H1 (cell line): Measurements from ENCODE around the gene GLRX. TPM values are rescaled to one million over a fixed set of nuclear protein-coding genes. Genes with fewer than 3 reads are reported as not detected.

Source experiments
- CTCF ChIA-PET: fragments of 300-600 bp; sonication (Branson Sonifier 250); formaldehyde crosslinking; loops from one replicate; lab custom pipeline; 2021; ENCODE audit not compliant: partially characterized antibody; lab: Charles Lee
- POLR2A ChIA-PET: fragments of 300-600 bp; sonication (Branson Sonifier 250); formaldehyde crosslinking; loops from one replicate; lab custom pipeline; 2021; ENCODE audit warnings: inconsistent platforms; ENCODE audit not compliant: partially characterized antibody; lab: Charles Lee
- DNase-seq, 2 experiments: peaks; one replicate each; pipeline versions ENCODE4 v3.0.0 to v3.0.0-alpha.2; 2010 to 2022; ENCODE audit warnings: low spot score in 2 of 2, low read depth in 1 of 2, mixed read lengths in 1 of 2
- FAIRE-seq: peaks from 2 replicates; lab custom pipeline; 2011; peaks lifted over from hg19 to GRCh38; lab: Jason Lieb, UNC
- H2AFZ ChIP-seq: 2 replicates; pipeline ENCODE4 v1.8.1; 2012; ENCODE audit warnings: low read length, inconsistent platforms
- H2AK5ac ChIP-seq: 2 replicates; pipeline ENCODE4 v1.6.1; 2013; ENCODE audit warnings: low read depth, low read length
- H2BK120ac ChIP-seq: replicated peaks from 2 replicates; pipeline ENCODE3; 2013; ENCODE audit warnings: low read depth, low read length, inconsistent platforms
- H2BK12ac ChIP-seq: 2 replicates; pipeline ENCODE4 v1.6.1; 2013; ENCODE audit warnings: low read depth, low read length
- H2BK15ac ChIP-seq: 2 replicates; pipeline ENCODE4 v1.6.1; 2013; ENCODE audit warnings: low read length
- H2BK20ac ChIP-seq: 2 replicates; pipeline ENCODE4 v1.6.1; 2013; ENCODE audit warnings: low read length
- H2BK5ac ChIP-seq: 2 replicates; pipeline ENCODE4 v1.6.1; 2013; ENCODE audit warnings: low read depth, low read length
- H3K14ac ChIP-seq: 2 replicates; pipeline ENCODE4 v1.6.1; 2013; ENCODE audit warnings: inconsistent platforms; ENCODE audit not compliant: insufficient read length
- H3K18ac ChIP-seq: 2 replicates; pipeline ENCODE4 v1.6.1; 2013; ENCODE audit warnings: low read length; ENCODE audit errors: extremely low read depth
- H3K23ac ChIP-seq: 2 replicates; pipeline ENCODE4 v1.6.1; 2013; ENCODE audit warnings: inconsistent platforms; ENCODE audit not compliant: insufficient read length
- H3K23me2 ChIP-seq: 2 replicates; pipeline ENCODE4 v1.6.1; 2013; ENCODE audit warnings: low read depth, low read length
- H3K27ac ChIP-seq: 2 replicates; pipeline ENCODE4 v1.6.1; 2011; ENCODE audit warnings: low read depth, low read length, inconsistent platforms
- H3K27me3 ChIP-seq, 4 experiments: replicated peaks in 1 of 4; 1 replicate in 1 of 4; 2 replicates in 3 of 4; pipeline versions ENCODE4 v1.6.1 to v1.8.1; 2011 to 2013; ENCODE audit warnings: low read length in 3 of 4, mild to moderate bottlenecking in 3 of 4, inconsistent platforms in 2 of 4, mixed read lengths in 2 of 4, moderate library complexity in 1 of 4; ENCODE audit not compliant: control insufficient read depth in 3 of 4, insufficient read depth in 3 of 4; ENCODE audit errors: extremely low read depth in 1 of 4
- H3K36me3 ChIP-seq, 4 experiments: 2 replicates each; pipeline versions ENCODE4 v1.6.1 to v1.8.1; 2011 to 2013; ENCODE audit warnings: mild to moderate bottlenecking in 4 of 4, low read length in 3 of 4, moderate library complexity in 2 of 4, control low read depth in 1 of 4, inconsistent platforms in 1 of 4; ENCODE audit not compliant: insufficient read depth in 4 of 4, control insufficient read depth in 2 of 4
- H3K4ac ChIP-seq: replicated peaks from 2 replicates; pipeline ENCODE3; 2013; ENCODE audit warnings: low read length, low read depth, mixed read lengths, inconsistent platforms; ENCODE audit not compliant: insufficient read length
- H3K4me1 ChIP-seq, 4 experiments: replicated peaks in 1 of 4; 1 replicate in 1 of 4; 2 replicates in 3 of 4; pipeline versions ENCODE4 v1.6.1 to v1.8.1; 2011 to 2013; ENCODE audit warnings: low read length in 3 of 4, inconsistent platforms in 2 of 4, mixed read lengths in 1 of 4; ENCODE audit not compliant: insufficient read depth in 4 of 4, control insufficient read depth in 3 of 4
- H3K4me2 ChIP-seq, 2 experiments: 2 replicates each; pipeline versions ENCODE4 v1.6.1 to v1.8.1; 2011 to 2013; ENCODE audit warnings: low read depth in 2 of 2, low read length in 2 of 2, control low read depth in 1 of 2, inconsistent platforms in 1 of 2, mild to moderate bottlenecking in 1 of 2; ENCODE audit not compliant: insufficient read depth in 1 of 2
- H3K4me3 ChIP-seq, 4 experiments: fragments of 200-600, 300-600 bp in 1 of 4; sonication (generic), shearing (Covaris generic), sonication (Bioruptor Twin) in 1 of 4; 2 replicates each; pipeline versions ENCODE4 v1.5.1 to v1.8.1; 2011 to 2016; ENCODE audit warnings: low read length in 4 of 4, low read depth in 3 of 4, control low read depth in 2 of 4, inconsistent platforms in 2 of 4, mild to moderate bottlenecking in 2 of 4, mixed read lengths in 1 of 4, moderate library complexity in 1 of 4; ENCODE audit not compliant: insufficient read depth in 2 of 4; ENCODE audit errors: extremely low read depth in 1 of 4
- H3K56ac ChIP-seq: replicated peaks from 2 replicates; pipeline ENCODE3; 2013; ENCODE audit warnings: low read depth, mild to moderate bottlenecking, mixed read lengths, low read length, inconsistent platforms; ENCODE audit not compliant: insufficient read length
- H3K79me1 ChIP-seq: 2 replicates; pipeline ENCODE4 v1.6.1; 2013; ENCODE audit warnings: low read depth, low read length, control low read depth
- H3K79me2 ChIP-seq, 2 experiments: 2 replicates each; pipeline versions ENCODE4 v1.6.1 to v1.8.1; 2012 to 2013; ENCODE audit warnings: low read length in 2 of 2, mild to moderate bottlenecking in 2 of 2, inconsistent platforms in 1 of 2; ENCODE audit not compliant: insufficient read depth in 2 of 2, control insufficient read depth in 1 of 2
- H3K9ac ChIP-seq, 4 experiments: replicated peaks in 1 of 4; 1 replicate in 1 of 4; 2 replicates in 3 of 4; pipeline versions ENCODE4 v1.6.1 to v1.8.1; 2011 to 2013; ENCODE audit warnings: low read depth in 3 of 4, low read length in 3 of 4, control low read depth in 2 of 4, mild to moderate bottlenecking in 2 of 4, moderate library complexity in 2 of 4, inconsistent platforms in 1 of 4; ENCODE audit errors: extremely low read depth in 1 of 4
- H3K9me3 ChIP-seq, 2 experiments: 2 replicates each; pipeline versions ENCODE4 v1.6.1 to v1.8.1; 2012 to 2013; ENCODE audit warnings: mild to moderate bottlenecking in 2 of 2, moderate library complexity in 2 of 2, control low read depth in 1 of 2, inconsistent platforms in 1 of 2, low read depth in 1 of 2, low read length in 1 of 2, mixed read lengths in 1 of 2; ENCODE audit not compliant: insufficient read depth in 2 of 2
- H4K20me1 ChIP-seq, 2 experiments: replicated peaks in 1 of 2; 2 replicates each; pipeline versions ENCODE3 to v1.8.1; 2011 to 2013; ENCODE audit warnings: inconsistent platforms in 2 of 2, low read length in 2 of 2, mild to moderate bottlenecking in 1 of 2; ENCODE audit not compliant: insufficient read depth in 2 of 2, control insufficient read depth in 1 of 2
- H4K5ac ChIP-seq: 2 replicates; pipeline ENCODE4 v1.6.1; 2013; ENCODE audit warnings: low read length, low read depth, mixed read lengths, inconsistent platforms; ENCODE audit not compliant: insufficient read length
- H4K8ac ChIP-seq: 2 replicates; pipeline ENCODE4 v1.8.0; 2013; ENCODE audit warnings: mild to moderate bottlenecking, moderate library complexity, low read length, inconsistent platforms; ENCODE audit not compliant: insufficient read depth; ENCODE audit errors: extremely low read depth
- H4K91ac ChIP-seq: replicated peaks from 2 replicates; pipeline ENCODE3; 2013; ENCODE audit warnings: low read length, mixed read lengths, inconsistent platforms; ENCODE audit not compliant: insufficient read length
- ATF3 ChIP-seq: IDR thresholded peaks from 2 replicates; pipeline ENCODE4 v1.6.1; 2011; ENCODE audit warnings: low read depth, mild to moderate bottlenecking, low read length; ENCODE audit not compliant: insufficient read depth
- BCL11A ChIP-seq, 2 experiments: IDR thresholded peaks; one replicate each; pipeline ENCODE4 v1.6.1; 2011; ENCODE audit warnings: low read depth in 2 of 2, low read length in 2 of 2, mild to moderate bottlenecking in 2 of 2
- CHD2 ChIP-seq: IDR thresholded peaks from 2 replicates; pipeline ENCODE4 v1.6.1; 2012; ENCODE audit warnings: low read length, improper control_type of control experiment
- CTCF ChIP-seq, 3 experiments: IDR thresholded peaks; 1 replicate in 2 of 3; 2 replicates in 1 of 3; pipeline versions ENCODE4 v1.5.1 to v1.6.1; 2011; ENCODE audit warnings: low read length in 3 of 3, mild to moderate bottlenecking in 3 of 3, inconsistent platforms in 2 of 3, low read depth in 1 of 3, moderate library complexity in 1 of 3; ENCODE audit not compliant: insufficient read depth in 1 of 3; ENCODE audit errors: control extremely low read depth in 1 of 3
- JUND ChIP-seq: IDR thresholded peaks from 2 replicates; pipeline ENCODE4 v1.6.1; 2011; ENCODE audit warnings: mild to moderate bottlenecking, improper control_type of control experiment, low read length
- KDM1A ChIP-seq: fragments of 200-600, 300-600 bp; sonication (generic); IDR thresholded peaks from 2 replicates; pipeline ENCODE4 v1.7.1; 2016; ENCODE audit warnings: mild to moderate bottlenecking, low read length, borderline replicate concordance
- NANOG ChIP-seq: IDR thresholded peaks from 2 replicates; pipeline ENCODE4 v1.6.1; 2011; ENCODE audit warnings: low read length, low read depth, mild to moderate bottlenecking, inconsistent platforms; ENCODE audit not compliant: insufficient read depth, poor library complexity, severe bottlenecking
- SIN3A ChIP-seq, 2 experiments: IDR thresholded peaks in 1 of 2; conservative IDR thresholded peaks in 1 of 2; 2 replicates each; pipeline ENCODE4 v1.6.1; 2011 to 2012; ENCODE audit warnings: low read length in 2 of 2, improper control_type of control experiment in 1 of 2, low read depth in 1 of 2, mild to moderate bottlenecking in 1 of 2
- SIRT6 ChIP-seq: IDR thresholded peaks from one replicate; pipeline ENCODE4 v1.7.1; 2012; ENCODE audit warnings: low read length, inconsistent platforms
- SRF ChIP-seq: IDR thresholded peaks from 2 replicates; pipeline ENCODE4 v1.6.1; 2011; ENCODE audit warnings: mild to moderate bottlenecking, low read depth, low read length, moderate library complexity
- TCF12 ChIP-seq: IDR thresholded peaks from 2 replicates; pipeline ENCODE4 v1.6.1; 2011; ENCODE audit warnings: low read depth, mild to moderate bottlenecking, low read length
- WGBS, 2 experiments: shearing (Covaris generic) in 1 of 2; methylation state at CpG; one replicate each; pipeline versions ENCODE4 v1.1.6 to v1.1.7; 2013 to 2015; ENCODE audit warnings: low lambda C conversion rate in 2 of 2, mixed read lengths in 2 of 2, inconsistent platforms in 1 of 2, low coverage in 1 of 2, missing lambda C conversion rate in 1 of 2; ENCODE audit not compliant: insufficient replicate concordance in 2 of 2, insufficient coverage in 1 of 2, insufficient read length in 1 of 2; ENCODE audit errors: extremely low coverage in 1 of 2, missing lambda C conversion rate in 1 of 2; 5-methylcytosine and 5-hydroxymethylcytosine counted together
- polyA plus RNA-seq, 7 experiments: library from polyadenylated mRNA; depleted of rRNA in 3 of 7; stranded (reverse) in 5 of 7; unstranded in 2 of 7; fragments of >200 nt in 5 of 7; fragments of 200-250 nt in 2 of 7; gene quantifications; 1 replicate in 5 of 7; 2 replicates in 1 of 7; 4 replicates in 1 of 7; pipeline versions ENCODE4 v1.2.1 to v1.2.3, GENCODE V29; 2011 to 2013; ENCODE audit warnings: missing spikeins in 2 of 7, mixed read lengths in 2 of 7
- total RNA-seq: library from RNA; stranded (reverse); fragmentation: NEBNext Ultra II Directional; extraction: Animal tissue kit (Norgen Biotek cat#: 25700); gene quantifications from 2 replicates; pipeline ENCODE4 v1.2.1, GENCODE V29; 2021

Gene GLRX
- total and polyA plus RNA-seq, 2 of the 8 experiments (the other 6 are each of a cell fraction or from before 2014, with no cell fraction given), result 22.9 to 31.2 TPM

GRCh38 chr5:95845391-95845790 lies 22.9 kb upstream of the GLRX start:
- H3K4me1 ChIP-seq, result no peaks in the 10 kb centered on the region
- H3K23ac ChIP-seq, result no peak overlapping the region
- H3K27me3 ChIP-seq, result no peaks in the 10 kb centered on the region
- H2AK5ac ChIP-seq, result no peak overlapping the region
- H3K4me2 ChIP-seq, result no peak overlapping the region
- no peaks in the 10 kb centered on the region for H4K20me1 ChIP-seq
- no peaks in the 10 kb centered on the region; the same call in 1 of the 2 replicates for H3K23me2 ChIP-seq
- no peaks in the 10 kb centered on the region for H3K79me2 ChIP-seq
- H2AFZ ChIP-seq, result no peak overlapping the region
- DNase-seq (no peak), FAIRE-seq (no peak)
- H2BK20ac ChIP-seq, result no peak overlapping the region
- H3K9ac ChIP-seq, result no peak overlapping the region
- H2BK5ac ChIP-seq, result no peak overlapping the region
- H3K56ac ChIP-seq, result no peak overlapping the region
- CTCF ChIA-PET, result interaction anchor here (0.7 to 5.7 kb wide), 9 partner anchors 11 to 495 kb away, joined by 3 to 120 read pairs (median 8); partner anchors contain the start of genes GLRX and RFESD
- no peak overlapping the region for H2BK120ac ChIP-seq
- H3K4ac ChIP-seq, result no peak overlapping the region
- no peak overlapping the region for H3K18ac ChIP-seq
- no peaks in the 10 kb centered on the region for H3K79me1 ChIP-seq
- H4K5ac ChIP-seq, result no peak overlapping the region
- H2BK15ac ChIP-seq, result no peak overlapping the region
- H4K91ac ChIP-seq, result no peak overlapping the region
- POLR2A ChIA-PET, result no interaction called here
- H3K36me3 ChIP-seq, result no peaks in the 10 kb centered on the region
- H4K8ac ChIP-seq, result no peak overlapping the region
- H3K27ac ChIP-seq, result no peak overlapping the region
- 80% methylated on average over 3 of the region's 3 CpGs; no CpG with 5 or more reads in 1 of the 2 experiments for WGBS, 2 experiments
- no peak overlapping the region for H3K4me3 ChIP-seq
- H3K9me3 ChIP-seq, result no peaks in the 10 kb centered on the region
- no peak overlapping the region for H3K14ac ChIP-seq
- H2BK12ac ChIP-seq, result no peak overlapping the region
- TF ChIP-seq BCL11A (IDR thresholded peaks at IDR 0.05; ENCODE audit: low read depth in 2 of 2, low read length in 2 of 2) (no peak), SIN3A (conservative IDR thresholded peaks at IDR 0.05 in 1 of 2, IDR thresholded peaks at IDR 0.05 in 1 of 2; ENCODE audit: low read depth in 1 of 2, low read length in 2 of 2) (no peak), SIRT6 (no peak), SRF (no peak), NANOG (no peak), TCF12 (no peak), JUND (no peak), CTCF (IDR thresholded peaks at IDR 0.05; ENCODE audit: control extremely low read depth in 1 of 3, insufficient read depth in 1 of 3, low read depth in 1 of 3, low read length in 3 of 3) (no peak), CHD2 (no peak), ATF3 (no peak), KDM1A (no peak)
